Osteoblast (primary cell): ENCODE measurements around the gene NCMAP. TPM values are rescaled to one million over a fixed set of nuclear protein-coding genes. Genes with fewer than 3 reads are reported as not detected.
A peak's percentile ranks its signal among the peaks of the same experiment; 100 is the strongest.

Experiments used
- DNase-seq: peaks from one replicate; pipeline ENCODE4 v3.0.0; 2011; ENCODE audit warnings: low spot score, mixed read lengths; ENCODE audit not compliant: insufficient read length; ENCODE audit errors: missing footprints
- H2AFZ ChIP-seq: 2 replicates; pipeline ENCODE4 v1.6.0; 2011; ENCODE audit warnings: mild to moderate bottlenecking, low read length
- H3K27ac ChIP-seq: 2 replicates; pipeline ENCODE4 v1.5.1; 2011; ENCODE audit warnings: mild to moderate bottlenecking, low read depth, low read length, moderate library complexity
- H3K27me3 ChIP-seq: 2 replicates; pipeline ENCODE4 v1.6.0; 2012; ENCODE audit warnings: mild to moderate bottlenecking, control low read depth, inconsistent platforms, low read length, moderate library complexity; ENCODE audit not compliant: insufficient read depth
- H3K36me3 ChIP-seq: 2 replicates; pipeline ENCODE4 v1.5.1; 2011; ENCODE audit warnings: mild to moderate bottlenecking, low read length, control low read depth, moderate library complexity; ENCODE audit not compliant: insufficient read depth
- H3K4me1 ChIP-seq: 2 replicates; pipeline ENCODE4 v1.5.1; 2011; ENCODE audit warnings: mild to moderate bottlenecking, low read length, control low read depth, moderate library complexity; ENCODE audit not compliant: insufficient read depth
- H3K4me2 ChIP-seq: 2 replicates; pipeline ENCODE4 v1.6.0; 2011; ENCODE audit warnings: mild to moderate bottlenecking, low read length; ENCODE audit not compliant: insufficient read depth
- H3K4me3 ChIP-seq: fragments of 200-600 bp; sonication (generic); 3 replicates; pipeline ENCODE4 v1.5.1; 2012; ENCODE audit warnings: mild to moderate bottlenecking, low read length, inconsistent platforms; ENCODE audit not compliant: insufficient read depth
- H3K79me2 ChIP-seq: 2 replicates; pipeline ENCODE4 v1.6.0; 2012; ENCODE audit warnings: mild to moderate bottlenecking, low read length, control low read depth, inconsistent platforms; ENCODE audit not compliant: insufficient read depth
- H3K9me3 ChIP-seq: 2 replicates; pipeline ENCODE4 v1.5.1; 2011; ENCODE audit warnings: low read depth, low read length, control low read depth
- H4K20me1 ChIP-seq: 2 replicates; pipeline ENCODE4 v1.6.0; 2012; ENCODE audit warnings: mild to moderate bottlenecking, low read length, control low read depth; ENCODE audit not compliant: insufficient read depth
- total RNA-seq: library from RNA; depleted of rRNA; stranded (reverse); fragments of >200 nt; gene quantifications from 2 replicates; pipeline ENCODE4 v1.2.3, GENCODE V29; 2012
- TF ChIP-seq, protein P1 (sequence below): IDR thresholded peaks from 2 replicates; pipeline ENCODE4 v1.5.1; 2011; ENCODE audit warnings: mild to moderate bottlenecking, low read depth, low read length, moderate library complexity; ENCODE audit errors: extremely low read depth

The NCMAP gene
- total RNA-seq, 1 donor: not detected

- Histone ChIP-seq H3K9me3 (no peaks in the 10 kb centered on the region), H4K20me1 (no peaks in the 10 kb centered on the region), H3K4me1 (no peaks in the 10 kb centered on the region), H2AFZ (no peak overlapping the region), H3K4me2 (no peak overlapping the region), H3K27me3 (peaks cover 3% of the 10 kb centered on the region), H3K27ac (no peak overlapping the region), H3K4me3 (no peak overlapping the region), H3K79me2 (no peaks in the 10 kb centered on the region), H3K36me3 (no peaks in the 10 kb centered on the region)
- TF ChIP-seq, protein P1, sequence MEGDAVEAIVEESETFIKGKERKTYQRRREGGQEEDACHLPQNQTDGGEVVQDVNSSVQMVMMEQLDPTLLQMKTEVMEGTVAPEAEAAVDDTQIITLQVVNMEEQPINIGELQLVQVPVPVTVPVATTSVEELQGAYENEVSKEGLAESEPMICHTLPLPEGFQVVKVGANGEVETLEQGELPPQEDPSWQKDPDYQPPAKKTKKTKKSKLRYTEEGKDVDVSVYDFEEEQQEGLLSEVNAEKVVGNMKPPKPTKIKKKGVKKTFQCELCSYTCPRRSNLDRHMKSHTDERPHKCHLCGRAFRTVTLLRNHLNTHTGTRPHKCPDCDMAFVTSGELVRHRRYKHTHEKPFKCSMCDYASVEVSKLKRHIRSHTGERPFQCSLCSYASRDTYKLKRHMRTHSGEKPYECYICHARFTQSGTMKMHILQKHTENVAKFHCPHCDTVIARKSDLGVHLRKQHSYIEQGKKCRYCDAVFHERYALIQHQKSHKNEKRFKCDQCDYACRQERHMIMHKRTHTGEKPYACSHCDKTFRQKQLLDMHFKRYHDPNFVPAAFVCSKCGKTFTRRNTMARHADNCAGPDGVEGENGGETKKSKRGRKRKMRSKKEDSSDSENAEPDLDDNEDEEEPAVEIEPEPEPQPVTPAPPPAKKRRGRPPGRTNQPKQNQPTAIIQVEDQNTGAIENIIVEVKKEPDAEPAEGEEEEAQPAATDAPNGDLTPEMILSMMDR: no peak
- no peak for DNase-seq
Observed at GRCh38 chr1:24632832-24633175, 76.9 kb downstream of the NCMAP start.

GRCh38 chr1:24635195-24635843, 79.4 kb downstream of the NCMAP start:
- Histone ChIP-seq H3K4me2 (no peak overlapping the region), H3K9me3 (no peaks in the 10 kb centered on the region), H3K27ac (no peak overlapping the region), H3K4me3 (no peak overlapping the region), H4K20me1 (no peaks in the 10 kb centered on the region), H2AFZ (no peak overlapping the region), H3K79me2 (no peaks in the 10 kb centered on the region), H3K36me3 (no peaks in the 10 kb centered on the region), H3K27me3 (peaks cover 3% of the 10 kb centered on the region), H3K4me1 (no peaks in the 10 kb centered on the region)
- peak; percentile 85 for DNase-seq
- TF ChIP-seq, protein P1: peak; percentile 67

GRCh38 chr1:24636661-24637357, 80.9 kb downstream of the NCMAP start:
- no peak overlapping the region for H3K4me3 ChIP-seq
- no peak overlapping the region for H2AFZ ChIP-seq
- TF ChIP-seq, protein P1: no peak
- H3K79me2 ChIP-seq: peaks cover 5% of the 10 kb centered on the region
- H3K27ac ChIP-seq: no peak overlapping the region
- no peak for DNase-seq
- no peaks in the 10 kb centered on the region for H3K9me3 ChIP-seq
- no peaks in the 10 kb centered on the region for H3K36me3 ChIP-seq
- no peaks in the 10 kb centered on the region for H4K20me1 ChIP-seq
- H3K27me3 ChIP-seq: no peaks in the 10 kb centered on the region
- peaks cover 6% of the 10 kb centered on the region for H3K4me1 ChIP-seq
- H3K4me2 ChIP-seq: no peak overlapping the region

DNA sequence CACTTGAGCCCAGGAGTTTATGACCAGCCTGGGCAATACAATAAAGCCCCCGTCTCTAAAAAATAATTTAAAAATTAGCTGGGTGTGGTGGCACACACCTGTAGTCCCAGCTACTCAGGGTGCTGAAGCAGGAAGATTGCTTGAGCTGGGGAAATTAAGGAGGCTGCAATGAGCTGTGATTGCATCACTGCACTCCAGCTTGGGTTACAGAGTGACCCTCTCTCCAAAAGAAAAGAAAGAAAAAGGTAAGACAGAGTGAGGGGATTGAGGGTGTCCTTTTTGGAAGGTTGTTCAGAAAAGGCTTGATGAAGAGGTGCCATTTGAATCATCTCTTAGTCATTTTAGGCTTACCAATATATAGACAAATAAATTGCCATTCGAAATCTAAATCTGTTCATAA, 83.2 kb downstream of the NCMAP start:
- Histone ChIP-seq H3K4me2 (no peak overlapping the region), H3K4me1 (peaks cover 10% of the 10 kb centered on the region), H3K36me3 (no peaks in the 10 kb centered on the region), H3K79me2 (peaks cover 15% of the 10 kb centered on the region), H2AFZ (no peak overlapping the region), H3K9me3 (no peaks in the 10 kb centered on the region), H3K4me3 (no peak overlapping the region), H4K20me1 (peaks cover 7% of the 10 kb centered on the region), H3K27me3 (no peaks in the 10 kb centered on the region), H3K27ac (no peak overlapping the region)
- TF ChIP-seq, protein P1: no peak
- no peak for DNase-seq
